Adrenal gland (tissue), 12 donors: ENCODE measurements around the gene PVALEF. TPM values are rescaled to one million over a fixed set of nuclear protein-coding genes. Genes with fewer than 3 reads are reported as not detected.

ENCODE experiments used
- DNase-seq, 7 donors: peaks; one replicate each; pipeline ENCODE4 v3.0.0-alpha.2; 2019 to 2020
- H3K27ac ChIP-seq, 5 donors: fragments of 200-600 bp; sonication (generic) in 4 of 5; 1 replicate in 3 of 5; 2 replicates in 2 of 5; pipeline versions ENCODE4 v1.5.1 to v1.8.0; 2016 to 2020; ENCODE audit warnings: mild to moderate bottlenecking in 1 of 5
- H3K27me3 ChIP-seq: fragments of 200-600 bp; 2 replicates; pipeline ENCODE4 v1.8.0; 2021
- H3K36me3 ChIP-seq, 2 donors: fragments of 200-600 bp; replicated peaks in 1 of 2; 1 replicate in 1 of 2; 2 replicates in 1 of 2; pipeline versions ENCODE4 v1.5.1 to v1.8.0; 2018 to 2022
- H3K4me1 ChIP-seq, 2 donors: fragments of 200-600 bp; replicated peaks in 1 of 2; 1 replicate in 1 of 2; 2 replicates in 1 of 2; pipeline versions ENCODE4 v1.5.1 to v1.8.0; 2018 to 2021
- H3K4me3 ChIP-seq, 4 donors: fragments of 200-600 bp; sonication (generic) in 3 of 4; one replicate each; pipeline ENCODE4 v1.5.1; 2016 to 2018
- H3K9me3 ChIP-seq, 3 donors: fragments of 200-600 bp; sonication (generic) in 1 of 3; replicated peaks in 1 of 3; 1 replicate in 2 of 3; 2 replicates in 1 of 3; pipeline versions ENCODE4 v1.5.1 to v1.8.0; 2016 to 2021
- CTCF ChIP-seq, 6 experiments: fragments of 450-650 bp in 4 of 6; fragments of 200-600 bp in 2 of 6; sonication (generic) in 1 of 6; IDR thresholded peaks; 1 replicate in 5 of 6; 2 replicates in 1 of 6; pipeline versions ENCODE4 v1.5.1 to v1.8.0; 2016 to 2021; ENCODE audit warnings: antibody characterized with exemption in 6 of 6, mild to moderate bottlenecking in 2 of 6, moderate library complexity in 1 of 6
- POLR2A ChIP-seq, 2 donors: fragments of 450-650 bp; IDR thresholded peaks; one replicate each; pipeline ENCODE4 v1.6.1; 2017; ENCODE audit warnings: antibody characterized with exemption in 2 of 2, mild to moderate bottlenecking in 2 of 2, moderate library complexity in 1 of 2
- WGBS, 4 donors: extraction: QIAGEN DNeasy Blood & Tissue Kit in 2 of 4; methylation state at CpG; one replicate each; pipeline versions ENCODE4 v1.1.5 to v1.1.7; 2013 to 2017; 5-methylcytosine and 5-hydroxymethylcytosine counted together
- intact Hi-C, 2 donors: fragments of 100-400 bp; cut with DNase I; formaldehyde crosslinking; loops; one replicate each; pipeline versions ENCODE4 v1.14.1 to v1.15.0; 2022 to 2023
- polyA plus RNA-seq, 3 donors: library from polyadenylated mRNA; stranded (reverse); fragments of 200-250 nt in 2 of 3; fragments of 350-450 nt in 1 of 3; fragmentation: Illumina TruSeq in 1 of 3; extraction: RNeasy Lipid Tissue Mini Kit (QIAGEN cat#74804) in 1 of 3; gene quantifications; one replicate each; pipeline ENCODE4 v1.2.3, GENCODE V29; 2013 to 2014
- total RNA-seq, 9 donors: library from RNA; depleted of rRNA in 4 of 9; stranded (reverse); fragments of >200 nt in 4 of 9; fragments of 120-200 nt in 1 of 9; fragmentation: NEBNext Ultra II Directional in 1 of 9; extraction: Animal tissue kit (Norgen Biotek cat#: 25700) in 1 of 9; gene quantifications; one replicate each; pipeline versions ENCODE4 v1.1.0 to v1.2.4, GENCODE V29; 2013 to 2023
- donor health status: healthy with polysubstance abuse.
- donor health status: Bipolar disorder and iron deficiency.
- donor health status: DM: yes; HTN: yes; CAD: no.
- donor health status: DM: no; HTN: no; CAD: no.
- donor health status: DM: no; HTN: no; CAD: no.
- donor health status: DM: yes; HTN: yes; CAD: no.

The PVALEF gene
- total and polyA plus RNA-seq, 12 donors: not detected

DNA sequence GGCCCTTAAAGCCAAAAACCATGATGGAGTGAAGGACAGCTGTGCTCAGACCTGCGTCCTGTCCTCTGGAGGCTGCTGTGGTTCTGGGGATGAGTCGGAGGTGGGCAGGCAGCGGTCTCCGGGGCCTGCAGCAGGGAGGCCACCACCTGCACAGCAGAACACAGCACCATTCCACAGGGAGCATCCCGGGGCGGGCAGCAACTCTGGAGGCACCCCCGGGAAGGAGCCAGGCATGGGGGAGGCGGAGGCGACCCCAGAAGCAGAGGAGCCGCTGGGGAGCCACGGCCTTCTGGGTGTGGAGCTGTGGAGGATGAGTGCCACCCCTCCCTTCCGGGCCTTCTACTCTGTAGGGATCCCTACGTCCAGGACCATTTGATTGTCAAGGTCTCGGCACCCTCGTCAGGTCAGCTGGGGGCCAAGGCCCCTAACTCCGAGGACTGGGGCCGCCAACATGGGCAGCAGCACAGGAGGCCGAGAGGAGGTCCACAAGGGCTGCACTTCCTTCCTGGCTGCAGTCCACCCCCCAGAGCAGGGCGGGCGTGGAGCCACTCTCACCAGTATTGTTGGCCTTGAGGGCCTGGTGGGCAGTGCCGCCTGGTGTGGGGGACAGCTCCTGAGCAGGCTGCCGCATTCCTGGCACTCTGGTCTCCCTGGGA, 33.6 kb downstream of the PVALEF start:
- H3K27ac ChIP-seq: no peak overlapping the region
- no peak for DNase-seq
- no peak for TF ChIP-seq CTCF (IDR thresholded peaks at IDR 0.05)
- no peak for TF ChIP-seq POLR2A (IDR thresholded peaks at IDR 0.05)
- H3K4me3 ChIP-seq: no peak overlapping the region
- no peaks in the 10 kb centered on the region for H3K27me3 ChIP-seq
- no peaks in the 10 kb centered on the region for H3K4me1 ChIP-seq
- intact Hi-C loops: loop anchor here in 1 of 2 donors (5.0 kb wide), 1 partner anchor 57 kb away; no protein-coding TSS in a partner anchor
- H3K9me3 ChIP-seq: no peaks in the 10 kb centered on the region
- H3K36me3 ChIP-seq: no peaks in the 10 kb centered on the region
- WGBS, 4 donors: 90 to 92% (median 91%) methylated on average over 10 to 22 of the region's 22 CpGs

- intact Hi-C loops: loop anchor here in 1 of 2 donors (5.0 kb wide), 1 partner anchor 57 kb away; no protein-coding TSS in a partner anchor
- WGBS, 4 donors: 95 to 96% (median 96%) methylated on average over 9 to 18 of the region's 18 CpGs
- H3K27me3 ChIP-seq: no peaks in the 10 kb centered on the region
- TF ChIP-seq CTCF (IDR thresholded peaks at IDR 0.05) (no peak), POLR2A (IDR thresholded peaks at IDR 0.05) (no peak)
- H3K4me1 ChIP-seq: no peaks in the 10 kb centered on the region
- no peaks in the 10 kb centered on the region for H3K9me3 ChIP-seq
- H3K4me3 ChIP-seq: no peak overlapping the region
- no peaks in the 10 kb centered on the region for H3K36me3 ChIP-seq
- DNase-seq: no peak
- no peak overlapping the region for H3K27ac ChIP-seq
These were observed 34.1 kb downstream of the PVALEF start for GRCh38 chr17:81199482-81199830.

DNA sequence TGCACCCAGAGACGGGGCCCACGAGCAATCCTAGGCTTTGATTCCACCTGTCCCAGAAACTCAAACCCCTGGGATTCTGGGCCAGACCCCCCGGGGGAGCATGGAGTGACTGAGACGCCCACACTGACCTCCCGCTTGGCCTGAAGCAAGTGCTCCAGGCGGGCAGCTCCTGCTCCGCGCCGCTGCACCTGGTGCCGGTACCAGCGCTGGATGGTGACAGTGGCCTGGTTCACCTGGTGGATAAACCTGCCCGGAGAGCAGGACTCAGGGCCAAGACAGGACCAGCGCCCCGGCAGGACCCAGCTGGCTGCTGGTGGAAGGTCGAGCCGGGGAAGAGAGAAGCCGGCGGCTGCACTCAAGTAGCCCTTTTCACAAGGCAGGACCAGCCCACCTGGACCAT, 34.9 kb downstream of the PVALEF start:
- Histone ChIP-seq H3K4me1 (no peaks in the 10 kb centered on the region), H3K9me3 (no peaks in the 10 kb centered on the region), H3K27me3 (no peaks in the 10 kb centered on the region), H3K27ac (no peak overlapping the region), H3K4me3 (no peak overlapping the region), H3K36me3 (no peaks in the 10 kb centered on the region)
- intact Hi-C loops: loop anchor here in 1 of 2 donors (5.0 kb wide), 1 partner anchor 58 kb away; no protein-coding TSS in a partner anchor
- TF ChIP-seq POLR2A (IDR thresholded peaks at IDR 0.05) (no peak), CTCF (IDR thresholded peaks at IDR 0.05) (no peak)
- WGBS, 4 donors: 92 to 97% (median 92%) methylated on average over 9 to 18 of the region's 18 CpGs; no CpG with 5 or more reads in 1 of the 4 donors
- DNase-seq: no peak

DNA sequence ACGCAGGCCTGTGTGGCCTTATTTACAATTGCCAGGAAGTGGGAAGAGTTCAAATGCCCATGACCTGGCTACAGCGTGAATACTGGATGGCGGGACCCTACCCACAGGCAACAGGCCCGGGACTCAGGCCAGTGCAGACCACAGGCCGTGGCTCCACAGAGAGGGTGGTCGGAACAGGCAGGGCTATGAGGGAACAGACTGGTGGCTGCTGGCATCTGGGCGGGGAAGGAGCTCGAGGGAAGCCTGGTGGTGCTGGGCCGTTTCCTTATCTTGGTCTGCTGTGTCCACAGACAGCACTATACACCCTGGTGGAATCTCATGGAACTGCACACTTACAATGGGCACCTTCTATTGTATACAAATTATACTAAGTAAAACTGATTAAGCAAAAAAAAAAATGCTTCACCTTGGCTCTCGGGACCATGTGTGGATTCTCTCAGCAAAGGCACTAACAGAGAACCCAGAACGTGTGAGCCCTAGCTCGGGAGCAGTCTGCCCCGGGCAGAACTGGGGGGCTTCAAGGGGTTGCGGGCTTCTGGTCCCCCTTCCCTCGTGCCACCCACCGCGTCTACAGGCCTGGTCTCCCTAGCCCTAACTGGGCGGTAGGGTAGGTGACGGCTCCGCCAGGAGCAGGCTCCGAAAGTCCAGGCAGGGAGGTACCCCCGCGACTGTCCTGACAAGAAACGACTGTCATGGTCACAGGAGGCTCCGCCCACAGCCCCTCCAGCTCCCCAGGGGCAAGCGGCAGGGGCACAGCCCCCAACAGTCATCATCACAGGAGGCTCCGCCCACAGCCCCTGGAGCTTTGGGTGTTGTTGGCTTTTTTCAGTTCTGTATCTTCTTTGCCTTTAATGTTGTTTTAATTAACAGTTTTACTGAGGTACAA, 35.6 kb downstream of the PVALEF start:
- DNase-seq: peak; percentile 55 to 84 (median 70)
- no peak overlapping the region for H3K27ac ChIP-seq
- WGBS, 4 donors: 62 to 80% (median 73%) methylated on average over 12 to 27 of the region's 27 CpGs
- no peaks in the 10 kb centered on the region for H3K9me3 ChIP-seq
- no peaks in the 10 kb centered on the region for H3K36me3 ChIP-seq
- no peaks in the 10 kb centered on the region for H3K4me1 ChIP-seq
- TF ChIP-seq POLR2A (IDR thresholded peaks at IDR 0.05): no peak
- peak; percentile 57 to 67 (median 63) for TF ChIP-seq CTCF (IDR thresholded peaks at IDR 0.05)
- intact Hi-C loops: loop anchor here in 1 of 2 donors (5.0 kb wide), 1 partner anchor 59 kb away; no protein-coding TSS in a partner anchor
- no peak overlapping the region for H3K4me3 ChIP-seq
- H3K27me3 ChIP-seq: no peaks in the 10 kb centered on the region
